Stimulated activated CD4-positive, alpha-beta T cell treated with anti-CD3 and anti-CD28 coated beads, Interleukin-12 subunit alpha, Interleukin-12 subunit beta, amount 100 ng/mL, for 48 hours (primary cell): ENCODE results near the gene HES6.
"Not testable (repeated sequence)": the region's sequence is repeated elsewhere in the genome, so short reads cannot be mapped to it uniquely, and the experiment has no call there.

Experiments
- DNase-seq, 3 donors: peaks; one replicate each; pipeline ENCODE4 v3.0.0-alpha.2; 2020; ENCODE audit warnings: low read depth in 2 of 3, low spot score in 1 of 3

HES6 gene

GRCh38 chr2:238274152-238274865, 34.5 kb upstream of the HES6 start:
- no peak for DNase-seq

- DNase-seq, result not testable (repeated sequence)
Observed at GRCh38 chr2:238273433-238273832, 33.6 kb upstream of the HES6 start.

- no peak for DNase-seq
Observed at GRCh38 chr2:238272156-238272555, 32.3 kb upstream of the HES6 start.

- not testable (repeated sequence) for DNase-seq
Observed at GRCh38 chr2:238271686-238272085, 31.8 kb upstream of the HES6 start.

GRCh38 chr2:238271061-238271554, 31.3 kb upstream of the HES6 start:
- no peak for DNase-seq

- no peak for DNase-seq
Observed at GRCh38 chr2:238270606-238271005, 30.8 kb upstream of the HES6 start.

- no peak for DNase-seq
Observed at GRCh38 chr2:238269741-238270140, 29.9 kb upstream of the HES6 start.

- no peak for DNase-seq
Observed at GRCh38 chr2:238267884-238268680, 28.2 kb upstream of the HES6 start.

GRCh38 chr2:238267341-238267710, 27.5 kb upstream of the HES6 start:
- no peak for DNase-seq

- no peak for DNase-seq
Observed at GRCh38 chr2:238265605-238266004, 25.8 kb upstream of the HES6 start.

- DNase-seq, result no peak
Observed at GRCh38 chr2:238264072-238264460, 24.2 kb upstream of the HES6 start.

- peak; percentile 57 to 61 (median 58) for DNase-seq
Observed at GRCh38 chr2:238263204-238264071, 23.6 kb upstream of the HES6 start.

- DNase-seq, result no peak
Observed at GRCh38 chr2:238262496-238263122, 22.8 kb upstream of the HES6 start.

GRCh38 chr2:238261718-238262375, 22.0 kb upstream of the HES6 start:
- no peak for DNase-seq

GRCh38 chr2:238260883-238261282, 21.0 kb upstream of the HES6 start:
- DNase-seq, result no peak

GRCh38 chr2:238259061-238260020, 19.5 kb upstream of the HES6 start:
- DNase-seq, result no peak

GRCh38 chr2:238257786-238258700, 18.2 kb upstream of the HES6 start:
- no peak for DNase-seq

- DNase-seq, result peak; percentile 55 to 65 (median 63)
Observed at GRCh38 chr2:238256594-238257104, 16.8 kb upstream of the HES6 start.
